Measurements from ENCODE around the gene HOXB2. TPM values are rescaled to one million over a fixed set of nuclear protein-coding genes. Genes with fewer than 3 reads are reported as not detected.

HOXB2 gene
- polyA plus RNA-seq, 12 donors: 5.5 to 16.3 (median 11.9) TPM; not detected in 1

GRCh38 chr17:48498164-48498850 is 46.6 kb downstream of the HOXB2 start:
- no peak for DNase-seq

DNA sequence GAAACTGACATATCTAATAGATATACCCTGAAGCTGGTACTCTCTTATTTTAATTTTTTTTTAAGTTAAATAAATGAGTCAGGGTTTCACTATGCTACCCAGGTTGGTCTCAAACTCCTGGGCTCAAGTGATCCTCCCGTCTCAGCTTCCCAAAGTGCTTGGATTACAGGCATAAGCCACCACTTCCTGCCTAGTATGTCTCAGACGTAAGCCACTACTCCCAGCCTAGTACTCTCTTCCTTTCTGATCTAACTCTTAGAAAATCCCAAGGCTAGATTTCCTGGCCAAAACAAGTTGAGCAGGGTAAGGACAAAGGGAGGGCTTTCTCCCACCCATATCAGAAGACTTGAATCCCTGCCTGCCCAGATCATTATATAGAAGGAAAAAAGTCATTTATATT is 47.8 kb downstream of the HOXB2 start:
- DNase-seq: no peak

- no peak for DNase-seq
Measured at GRCh38 chr17:48494335-48494734, 50.6 kb downstream of the HOXB2 start.

Other genes starting within 250 kb of the HOXB2 start
- under 1 TPM in 9 of 12 donors, not detected in 3; 0.31 to 0.98 (median 0.48) TPM for gene SKAP1, start 114.9 kb downstream of the HOXB2 start, polyA plus RNA-seq (ENCODE audit: insufficient read length in 12 of 12)
- gene HOXB1, start 14.1 kb downstream of the HOXB2 start, polyA plus RNA-seq (ENCODE audit: insufficient read length in 12 of 12): not detected
- 1 to 10 TPM in 9 of 12 donors, under 1 TPM in 2, not detected in 1; 0.69 to 4.5 (median 2.2) TPM for gene HOXB4, start 33.2 kb upstream of the HOXB2 start, polyA plus RNA-seq (ENCODE audit: insufficient read length in 12 of 12)
- 10 to 100 TPM in 9 of 12 donors, 1 to 10 TPM in 2, not detected in 1; 4.0 to 42.9 (median 13.4) TPM for gene HOXB3, start 45.1 kb upstream of the HOXB2 start, polyA plus RNA-seq (ENCODE audit: insufficient read length in 12 of 12)
- 10 to 100 TPM in 1 of 12 donors, 1 to 10 TPM in 4, under 1 TPM in 6, not detected in 1; 0.54 to 17.5 (median 0.93) TPM for gene HOXB5, start 48.7 kb upstream of the HOXB2 start, polyA plus RNA-seq (ENCODE audit: insufficient read length in 12 of 12)
- 1 to 10 TPM in 9 of 12 donors, under 1 TPM in 2, not detected in 1; 0.80 to 8.8 (median 1.4) TPM for gene HOXB6, start 59.9 kb upstream of the HOXB2 start, polyA plus RNA-seq (ENCODE audit: insufficient read length in 12 of 12)
- gene HOXB7, start 65.9 kb upstream of the HOXB2 start, polyA plus RNA-seq (ENCODE audit: insufficient read length in 12 of 12): 10 to 100 TPM in 1 of 12 donors, 1 to 10 TPM in 10, not detected in 1; 1.5 to 12.5 (median 2.2) TPM
- gene HOXB8, start 70.2 kb upstream of the HOXB2 start, polyA plus RNA-seq (ENCODE audit: insufficient read length in 12 of 12): 1 to 10 TPM in 2 of 12 donors, under 1 TPM in 7, not detected in 3; 0.07 to 1.9 (median 0.27) TPM
- under 1 TPM in 10 of 12 donors, not detected in 2; 0.09 to 0.77 (median 0.40) TPM for gene HOXB9, start 81.2 kb upstream of the HOXB2 start, polyA plus RNA-seq (ENCODE audit: insufficient read length in 12 of 12)
- not detected for gene PRAC1, start 177.4 kb upstream of the HOXB2 start, polyA plus RNA-seq (ENCODE audit: insufficient read length in 12 of 12)
- not detected for gene PRAC2, start 178.1 kb upstream of the HOXB2 start, polyA plus RNA-seq (ENCODE audit: insufficient read length in 12 of 12)
- 1 to 10 TPM in 1 of 12 donors, under 1 TPM in 1, not detected in 10; 0.11 to 5.9 TPM for gene HOXB13, start 183.6 kb upstream of the HOXB2 start, polyA plus RNA-seq (ENCODE audit: insufficient read length in 12 of 12)

Measured in muscle of arm (tissue), 12 donors.